ENCODE results near the gene ADISSP.

ADISSP gene

GRCh38 chr20:3710703-3711483, 56.7 kb downstream of the ADISSP start:
- DNase-seq = peak; percentile 62

DNA sequence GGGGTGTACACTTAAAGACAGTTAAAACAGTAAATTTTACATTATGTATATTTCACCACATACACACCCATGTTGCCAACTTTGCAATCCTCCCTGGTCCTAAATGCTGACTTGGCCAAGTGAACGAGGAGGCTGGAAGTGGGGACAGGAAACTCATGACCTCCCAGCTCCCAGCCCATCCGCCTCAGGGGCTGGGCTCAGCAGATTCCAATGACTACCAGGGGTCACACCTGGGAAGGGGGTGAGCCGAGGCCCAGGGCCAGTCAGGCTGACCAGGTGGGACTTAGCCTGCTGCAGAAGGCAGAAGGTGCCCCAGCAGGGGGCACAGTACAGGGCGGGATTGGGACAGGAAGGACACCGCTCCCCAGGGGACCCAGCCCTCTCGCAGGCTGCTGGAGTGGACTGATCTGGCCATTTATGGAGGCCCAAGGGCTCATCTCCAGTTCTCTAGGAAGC, 57.5 kb downstream of the ADISSP start:
- DNase-seq = no peak

DNA sequence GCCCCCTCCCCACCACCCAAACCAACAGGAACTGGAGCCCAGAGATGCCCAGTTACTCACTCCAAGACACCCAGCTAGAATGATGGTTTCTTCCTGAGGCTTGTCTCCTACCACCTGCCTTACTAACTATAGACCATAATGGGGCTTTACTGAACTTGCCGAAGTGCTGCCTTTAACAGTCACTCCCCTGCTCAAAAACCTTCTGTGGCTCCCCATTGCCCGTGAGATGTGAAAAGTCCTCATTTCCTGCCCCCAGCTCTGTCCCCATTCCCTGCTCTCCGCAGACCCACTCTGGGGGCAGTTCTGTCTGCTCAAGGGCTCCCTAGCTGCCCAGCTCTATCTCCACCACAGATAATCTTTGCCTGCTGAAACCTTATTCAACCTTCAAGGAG, 60.0 kb downstream of the ADISSP start:
- DNase-seq = no peak

DNA sequence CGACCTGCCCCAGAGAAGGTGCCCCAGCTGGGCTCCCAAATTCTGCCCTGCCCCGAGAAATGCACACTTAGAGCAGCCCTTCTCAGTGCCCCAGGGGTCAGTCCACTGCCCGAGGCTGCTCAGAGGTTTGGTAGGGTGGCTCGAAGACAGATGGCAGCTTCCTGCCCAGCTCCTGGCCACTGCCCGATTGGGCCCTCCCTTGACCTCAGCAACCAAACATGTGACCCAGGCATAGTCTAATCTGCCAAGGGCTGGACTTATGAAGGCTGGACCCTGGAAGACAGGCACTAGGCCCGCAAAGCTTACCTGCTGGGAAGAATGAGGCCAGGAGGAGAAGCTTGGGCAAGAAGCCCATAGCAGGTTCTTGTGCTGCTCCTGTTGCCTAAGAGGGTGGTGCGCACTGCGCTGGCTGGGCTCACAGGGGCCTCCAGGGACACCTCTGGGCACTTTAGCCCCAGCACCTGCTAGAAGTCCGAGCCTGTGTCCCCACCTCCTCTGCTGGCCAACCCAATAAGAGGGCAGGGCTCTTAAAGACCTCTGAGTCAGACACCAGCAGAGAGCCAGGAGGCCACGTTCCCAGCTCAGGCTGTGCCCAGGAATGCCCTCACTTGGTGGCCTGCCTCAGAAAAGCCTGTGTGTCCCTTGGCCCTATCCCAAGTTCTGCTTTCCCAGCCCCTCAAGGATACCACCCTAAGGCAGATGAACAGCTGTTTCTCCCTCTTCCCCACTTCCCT, 60.6 kb downstream of the ADISSP start:
- DNase-seq = no peak

GRCh38 chr20:3705970-3706739, 61.4 kb downstream of the ADISSP start:
- no peak for DNase-seq

DNA sequence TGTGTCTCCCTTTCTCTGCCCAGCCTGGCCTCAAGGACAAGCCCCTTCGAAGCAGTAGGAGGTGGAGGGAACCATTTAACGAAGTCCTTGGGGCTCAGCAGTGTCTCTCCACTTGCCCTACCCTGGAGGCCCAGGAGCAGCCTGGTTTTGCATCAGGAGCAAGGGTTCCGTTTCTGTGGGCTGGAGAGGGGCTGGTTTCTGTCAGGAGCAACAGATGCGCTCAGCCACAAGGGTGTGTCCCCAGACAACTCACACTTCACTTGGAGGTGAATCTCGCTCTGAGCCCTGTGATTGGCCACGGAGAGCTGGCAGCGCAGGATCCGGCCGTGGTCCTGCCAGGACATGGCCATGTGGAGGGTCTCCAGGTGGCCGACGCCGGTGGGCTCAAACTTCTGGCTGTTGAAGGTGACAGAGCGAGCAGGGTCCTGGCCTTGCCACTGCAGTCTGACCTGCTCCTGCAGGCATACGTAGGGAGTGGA, 62.0 kb downstream of the ADISSP start:
- no peak for DNase-seq

DNA sequence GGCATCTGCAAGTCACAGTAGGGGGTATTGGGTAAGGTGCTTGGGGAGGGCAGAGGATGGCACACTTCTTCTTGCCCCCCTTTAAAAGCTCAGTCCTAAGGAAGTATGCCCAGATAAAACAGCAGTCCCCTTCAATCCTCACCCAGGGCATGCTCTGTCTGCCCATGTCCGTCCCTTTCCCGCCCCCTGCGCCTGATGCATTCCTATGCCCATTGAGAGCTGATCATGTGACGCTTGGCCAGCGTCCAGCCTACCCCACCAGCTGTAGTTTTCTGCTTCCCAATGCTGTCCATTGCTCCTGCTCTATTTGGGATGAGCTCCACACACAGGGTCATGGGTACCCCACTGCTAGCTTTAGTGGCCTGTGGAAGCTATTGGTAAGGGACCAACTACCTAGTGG, 63.5 kb downstream of the ADISSP start:
- DNase-seq = no peak

Data from NCI-H510A treated with DMSO at 0.1 percent for 48 hours (cell line).